HG03103 (cell line): ENCODE data around the gene TATDN2.
"Not testable (repeated sequence)": the region's sequence is repeated elsewhere in the genome, so short reads cannot be mapped to it uniquely, and the experiment has no call there.

Source experiments
- ATAC-seq: cut with Tn5 transposase; IDR thresholded peaks from one replicate; pipeline ENCODE4 v1.9.1; 2021; ENCODE audit warnings: low read depth; ENCODE audit not compliant: unreplicated experiment

TATDN2 gene

GRCh38 chr3:10268930-10269329, 20.7 kb downstream of the TATDN2 start:
- ATAC-seq = no peak

GRCh38 chr3:10269443-10269842, 21.2 kb downstream of the TATDN2 start:
- no peak for ATAC-seq

GRCh38 chr3:10272476-10272875, 24.2 kb downstream of the TATDN2 start:
- not testable (repeated sequence) for ATAC-seq

GRCh38 chr3:10272977-10273376, 24.7 kb downstream of the TATDN2 start:
- no peak for ATAC-seq

- ATAC-seq = no peak
Observed at GRCh38 chr3:10273702-10274305, 25.5 kb downstream of the TATDN2 start.

- ATAC-seq = no peak
Observed at GRCh38 chr3:10274601-10275000, 26.3 kb downstream of the TATDN2 start.

GRCh38 chr3:10277115-10277625, 28.9 kb downstream of the TATDN2 start:
- no peak for ATAC-seq

GRCh38 chr3:10278501-10278900, 30.2 kb downstream of the TATDN2 start:
- no peak for ATAC-seq

- no peak for ATAC-seq
Observed at GRCh38 chr3:10279384-10280176, 31.3 kb downstream of the TATDN2 start.

- ATAC-seq = no peak
Observed at GRCh38 chr3:10280177-10280529, 31.9 kb downstream of the TATDN2 start.

- no peak for ATAC-seq
Observed at GRCh38 chr3:10280571-10280970, 32.3 kb downstream of the TATDN2 start.

- no peak for ATAC-seq
Observed at GRCh38 chr3:10281951-10282350, 33.7 kb downstream of the TATDN2 start.

GRCh38 chr3:10283638-10284037, 35.4 kb downstream of the TATDN2 start:
- no peak for ATAC-seq

- no peak for ATAC-seq
Observed at GRCh38 chr3:10284496-10284895, 36.2 kb downstream of the TATDN2 start.

- no peak for ATAC-seq
Observed at GRCh38 chr3:10285272-10286132, 37.2 kb downstream of the TATDN2 start.

- no peak for ATAC-seq
Observed at GRCh38 chr3:10286133-10286524, 37.9 kb downstream of the TATDN2 start.

GRCh38 chr3:10286596-10287295, 38.5 kb downstream of the TATDN2 start:
- ATAC-seq = no peak

- ATAC-seq = no peak
Observed at GRCh38 chr3:10287936-10288574, 39.8 kb downstream of the TATDN2 start.

GRCh38 chr3:10288575-10288960, 40.3 kb downstream of the TATDN2 start:
- ATAC-seq = no peak

- ATAC-seq = no peak
Observed at GRCh38 chr3:10289077-10289476, 40.8 kb downstream of the TATDN2 start.
